SIG-M5 treated with dmso at 0.1 percent for 504 hours (cell line): ENCODE measurements around the gene BAX.
A peak's percentile ranks its signal among the peaks of the same experiment; 100 is the strongest.

Experiments
- DNase-seq: peaks from one replicate; lab custom pipeline; 2025; ENCODE audit not compliant: unreplicated experiment; lab: John Stamatoyannopoulos, UW

Gene BAX

GRCh38 chr19:48961673-48962028 lies 7.0 kb downstream of the BAX start:
- DNase-seq, result no peak

DNA sequence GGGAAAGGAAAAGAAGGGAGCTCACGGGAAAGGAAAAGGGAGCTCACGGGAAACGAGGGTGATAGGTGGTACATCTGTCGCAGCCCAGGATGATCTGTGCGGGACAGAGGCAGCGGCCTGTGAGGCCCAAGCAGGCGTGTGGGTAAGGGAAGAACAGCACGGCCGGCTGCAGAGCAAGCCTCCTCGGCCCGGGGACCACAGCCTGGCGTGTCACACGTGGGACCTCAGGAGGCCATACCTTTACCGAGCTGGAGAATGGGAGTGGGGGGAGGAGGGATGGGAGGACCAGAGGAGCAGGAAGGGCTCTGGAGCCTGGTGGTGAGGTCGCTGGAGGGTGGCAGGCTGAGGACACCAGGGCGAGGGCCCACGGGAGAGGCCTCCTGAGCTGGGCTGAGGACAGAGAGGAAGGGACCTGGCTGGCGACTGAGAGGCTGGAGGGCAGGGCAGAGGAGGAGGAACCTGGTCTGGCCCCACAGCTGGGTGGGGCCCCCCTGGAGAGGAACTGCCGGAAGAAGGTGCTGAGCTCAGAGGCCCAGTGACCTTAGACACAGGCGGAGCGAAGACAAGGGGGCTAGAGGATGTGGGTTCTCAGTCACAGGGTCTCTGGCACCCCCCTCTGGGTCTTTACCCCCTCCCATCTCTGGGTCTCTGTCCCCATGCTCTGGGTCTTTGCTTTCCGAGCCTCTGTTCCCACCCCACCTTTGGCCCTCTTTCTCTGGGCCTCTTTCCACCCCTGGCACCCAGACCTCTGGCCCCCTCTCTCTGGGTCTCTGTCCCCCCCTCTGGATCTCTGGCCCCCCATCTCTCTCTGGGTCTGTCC lies 7.6 kb downstream of the BAX start:
- peak; percentile 73 for DNase-seq

DNA sequence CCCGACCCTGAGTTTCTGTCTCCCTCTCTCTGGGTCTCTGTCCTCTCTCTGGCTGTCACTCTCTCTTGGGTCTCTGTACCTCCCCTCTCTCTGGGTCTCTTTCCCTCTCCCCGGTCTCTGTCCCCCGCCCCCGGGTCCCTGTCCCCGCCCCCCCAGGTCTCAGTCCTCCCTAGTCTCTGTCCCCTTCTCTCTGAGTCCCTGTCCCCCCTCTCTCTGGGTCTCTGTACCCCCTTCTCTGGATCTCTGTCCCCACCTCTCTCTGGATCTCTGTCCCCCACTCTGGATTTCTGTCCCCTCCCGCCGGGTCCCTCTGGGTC lies 8.1 kb downstream of the BAX start:
- DNase-seq, result no peak

DNA sequence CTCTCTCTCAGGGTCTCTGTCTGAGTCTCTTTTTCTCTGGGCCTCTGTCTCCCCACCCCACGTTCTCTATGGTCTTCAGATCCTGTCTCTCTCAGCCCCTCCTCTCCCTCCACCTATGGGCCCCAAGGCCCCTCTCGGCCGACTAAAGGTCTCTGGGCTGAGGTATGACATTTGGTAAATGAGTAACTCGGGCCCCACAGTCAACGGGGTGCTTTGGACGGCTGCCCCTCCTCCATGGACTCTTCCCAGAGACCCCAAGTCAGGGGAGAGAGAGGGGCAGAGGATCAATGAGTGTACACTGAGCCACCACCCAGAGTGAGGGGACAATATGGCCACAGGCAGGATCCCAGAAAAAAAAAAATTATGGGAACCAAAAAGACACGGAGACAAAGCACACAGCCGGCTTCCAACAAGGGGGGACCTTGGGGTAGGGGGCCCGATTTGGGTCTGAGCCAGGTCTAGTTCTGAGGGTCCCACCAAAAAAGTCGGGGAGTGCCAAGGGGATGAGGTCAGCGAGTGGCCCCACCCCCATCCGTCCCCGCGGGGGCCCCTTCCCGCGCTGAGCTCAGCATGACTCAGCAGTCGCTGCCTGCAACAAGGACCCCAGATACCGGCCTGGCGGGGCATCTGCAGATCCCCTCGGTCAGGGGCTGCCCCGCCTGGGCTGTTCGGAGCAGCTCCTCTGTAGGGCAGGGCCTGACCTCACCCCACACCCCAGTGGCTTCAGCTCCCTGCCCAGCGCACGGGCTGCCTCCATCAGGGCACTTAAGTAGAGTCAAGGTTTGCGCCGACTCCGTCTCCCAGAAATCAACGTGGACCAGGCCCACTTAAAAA lies 8.9 kb downstream of the BAX start:
- DNase-seq, result peak; percentile 30

DNA sequence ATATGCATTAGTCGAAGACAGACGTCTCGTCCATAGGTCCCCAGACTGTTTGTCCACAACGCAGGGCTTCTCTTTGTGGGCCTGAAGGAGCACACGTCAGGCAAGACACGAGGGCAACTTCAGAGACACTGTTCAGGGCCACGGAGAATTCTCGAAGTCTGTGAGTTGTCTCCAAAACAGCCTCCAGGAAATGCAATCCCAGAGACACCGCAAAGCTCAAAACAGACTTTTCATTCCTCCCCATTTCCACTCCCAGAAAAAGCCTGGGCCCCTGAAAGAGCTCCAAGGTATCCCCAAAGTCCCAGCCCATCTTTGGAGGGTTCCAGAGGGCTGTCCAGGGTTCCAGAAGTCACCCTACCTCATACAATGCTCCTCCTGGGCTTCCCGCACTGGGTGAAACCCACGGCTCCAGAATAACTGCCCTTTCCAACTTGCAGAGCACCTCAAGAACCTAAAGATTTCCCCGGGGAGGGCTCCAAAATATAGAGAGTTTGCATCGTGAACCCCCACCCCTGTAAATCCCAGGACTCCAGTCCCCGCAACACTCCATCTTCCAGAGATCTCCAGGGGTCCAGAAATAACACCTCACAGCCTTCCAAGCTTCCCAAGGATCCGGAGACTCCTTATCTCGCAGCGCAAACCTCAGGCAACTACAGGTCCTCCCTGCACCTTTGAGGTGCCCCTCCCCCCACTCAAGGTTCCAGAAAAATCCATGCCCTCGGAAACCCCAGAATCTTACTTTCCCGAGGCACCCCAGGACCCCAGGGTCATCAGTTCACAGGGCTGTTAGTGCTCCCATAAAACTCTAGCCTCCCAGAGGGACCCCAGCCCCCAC lies 9.7 kb downstream of the BAX start:
- DNase-seq, result no peak

GRCh38 chr19:48965040-48965805 lies 10.5 kb downstream of the BAX start, which contains the start of gene FTL:
Gene FTL (plus strand): TSS chr19:48965309. CDS start chr19:48965508, 199 bp downstream.
- DNase-seq, result peak; percentile 92

DNA sequence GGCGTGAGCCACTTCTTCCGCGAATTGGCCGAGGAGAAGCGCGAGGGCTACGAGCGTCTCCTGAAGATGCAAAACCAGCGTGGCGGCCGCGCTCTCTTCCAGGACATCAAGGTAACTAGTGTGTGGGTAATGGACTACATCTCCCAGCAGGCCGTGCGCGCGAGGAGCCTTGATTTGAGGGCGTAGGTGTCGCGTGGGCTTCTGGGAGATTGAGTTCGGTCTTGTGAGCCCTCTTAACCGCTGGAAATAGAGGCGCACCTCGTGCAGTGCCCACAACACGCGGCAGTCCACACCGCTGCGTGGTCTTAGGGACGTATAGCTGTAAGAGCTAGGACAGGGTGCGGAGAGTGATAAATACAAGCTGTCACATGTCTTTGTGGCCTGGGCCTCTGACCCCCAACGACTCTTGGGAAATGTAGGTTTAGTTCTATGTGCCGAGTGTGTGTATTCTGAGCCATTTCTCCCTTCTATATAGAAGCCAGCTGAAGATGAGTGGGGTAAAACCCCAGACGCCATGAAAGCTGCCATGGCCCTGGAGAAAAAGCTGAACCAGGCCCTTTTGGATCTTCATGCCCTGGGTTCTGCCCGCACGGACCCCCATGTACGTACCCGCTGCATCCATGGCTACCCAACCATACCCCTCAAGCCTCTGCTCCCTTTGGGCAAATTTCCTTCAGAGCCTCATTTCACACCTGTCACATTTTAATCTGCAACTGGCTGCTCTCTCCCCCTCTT lies 11.3 kb downstream of the BAX start:
- peak; percentile 69 for DNase-seq

DNA sequence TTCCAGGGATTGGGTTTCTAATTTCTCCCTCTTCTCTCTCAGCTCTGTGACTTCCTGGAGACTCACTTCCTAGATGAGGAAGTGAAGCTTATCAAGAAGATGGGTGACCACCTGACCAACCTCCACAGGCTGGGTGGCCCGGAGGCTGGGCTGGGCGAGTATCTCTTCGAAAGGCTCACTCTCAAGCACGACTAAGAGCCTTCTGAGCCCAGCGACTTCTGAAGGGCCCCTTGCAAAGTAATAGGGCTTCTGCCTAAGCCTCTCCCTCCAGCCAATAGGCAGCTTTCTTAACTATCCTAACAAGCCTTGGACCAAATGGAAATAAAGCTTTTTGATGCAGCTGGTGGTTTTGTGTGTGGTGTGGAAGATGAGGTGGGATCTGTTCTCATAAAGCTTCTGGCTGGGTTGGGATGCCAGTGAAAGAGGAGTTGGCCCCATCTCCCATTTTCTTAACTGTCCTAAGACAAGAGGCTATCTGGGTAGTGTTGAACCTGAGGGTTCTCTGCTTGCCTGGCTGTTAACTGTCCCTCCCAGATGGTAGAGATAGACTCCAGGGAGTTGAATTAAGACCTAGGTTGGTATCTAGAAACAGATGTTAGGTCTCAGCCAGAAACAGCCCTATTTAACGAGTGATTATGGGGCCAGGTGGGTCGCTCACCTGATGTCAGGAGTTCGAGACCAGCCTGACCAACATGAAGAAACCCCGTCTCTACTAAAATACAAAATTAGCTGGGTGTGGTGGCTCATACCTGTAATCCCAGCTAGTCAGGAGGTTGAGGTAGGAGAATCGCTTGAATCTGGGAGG lies 12.1 kb downstream of the BAX start:
- DNase-seq, result peak; percentile 44

- peak; percentile 88 for DNase-seq
Observed at GRCh38 chr19:48967346-48968178, 12.9 kb downstream of the BAX start.

GRCh38 chr19:48968179-48968661 lies 13.5 kb downstream of the BAX start:
- no peak for DNase-seq

- no peak for DNase-seq
Observed at GRCh38 chr19:48968813-48969218, 14.1 kb downstream of the BAX start.

DNA sequence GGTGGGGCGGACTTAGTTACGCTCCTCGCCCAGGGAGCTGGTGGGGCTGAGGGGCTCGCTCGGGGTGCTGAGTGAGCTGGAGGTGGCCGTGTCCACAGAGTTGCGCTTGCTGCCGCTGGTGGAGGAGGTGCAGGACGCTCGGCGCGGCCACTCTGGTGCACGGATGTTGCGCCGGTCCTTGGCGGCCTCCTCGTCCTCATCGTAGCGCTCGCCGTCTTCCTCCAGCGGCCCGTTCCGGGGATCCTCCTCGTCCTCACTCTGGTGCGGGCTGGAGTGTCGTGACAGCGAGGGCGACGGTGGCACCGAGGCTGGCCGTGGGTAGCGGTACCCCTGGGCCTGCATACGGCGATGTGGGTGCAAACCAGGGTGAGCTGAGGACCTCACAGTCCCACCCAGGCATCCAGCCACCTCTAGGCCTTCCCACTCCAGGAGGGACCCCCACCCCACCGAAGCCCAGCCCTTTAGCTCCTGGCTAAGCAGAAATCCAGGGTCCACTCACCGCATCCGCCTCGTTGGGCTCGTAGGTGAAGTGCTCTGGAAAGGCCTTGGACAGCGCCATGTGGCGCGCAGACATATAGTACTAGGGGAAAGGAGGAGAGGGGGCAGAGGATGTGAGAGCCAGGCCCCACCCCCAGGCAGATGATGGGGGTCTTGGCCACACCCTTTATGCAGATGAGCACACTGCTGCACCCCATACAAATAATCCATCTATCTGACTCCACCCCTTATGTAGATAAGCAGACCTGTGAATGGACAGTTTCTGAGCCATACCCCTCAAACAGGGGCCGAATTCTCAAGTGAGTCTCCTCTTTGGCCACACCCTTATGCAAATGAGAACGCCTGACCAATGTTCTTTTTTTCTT lies 14.8 kb downstream of the BAX start:
- DNase-seq, result peak; percentile 50

GRCh38 chr19:48970139-48970766 lies 15.6 kb downstream of the BAX start:
- no peak for DNase-seq

DNA sequence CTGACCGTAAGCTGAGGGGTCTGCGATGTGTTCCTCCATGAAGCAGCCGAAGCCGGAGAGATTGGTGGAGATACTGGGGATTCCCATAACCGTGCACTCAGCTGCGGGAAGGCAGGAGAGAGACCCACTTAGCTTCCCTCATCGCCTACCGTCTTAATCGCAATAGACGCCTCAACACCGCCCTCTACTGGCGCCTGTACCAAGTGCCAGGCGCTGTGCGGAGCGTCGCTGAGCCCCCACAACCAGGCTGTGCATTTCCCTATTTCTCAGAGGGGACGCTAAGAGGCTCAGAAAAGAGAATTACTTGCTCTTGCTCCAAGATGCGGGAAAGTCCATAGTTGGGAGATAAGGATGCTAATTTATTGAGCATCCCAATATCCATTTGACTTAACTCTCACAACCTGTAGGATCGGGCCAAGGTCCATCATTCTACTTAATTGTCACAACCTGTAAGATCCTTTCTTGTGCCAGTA lies 16.3 kb downstream of the BAX start:
- DNase-seq, result peak; percentile 78

DNA sequence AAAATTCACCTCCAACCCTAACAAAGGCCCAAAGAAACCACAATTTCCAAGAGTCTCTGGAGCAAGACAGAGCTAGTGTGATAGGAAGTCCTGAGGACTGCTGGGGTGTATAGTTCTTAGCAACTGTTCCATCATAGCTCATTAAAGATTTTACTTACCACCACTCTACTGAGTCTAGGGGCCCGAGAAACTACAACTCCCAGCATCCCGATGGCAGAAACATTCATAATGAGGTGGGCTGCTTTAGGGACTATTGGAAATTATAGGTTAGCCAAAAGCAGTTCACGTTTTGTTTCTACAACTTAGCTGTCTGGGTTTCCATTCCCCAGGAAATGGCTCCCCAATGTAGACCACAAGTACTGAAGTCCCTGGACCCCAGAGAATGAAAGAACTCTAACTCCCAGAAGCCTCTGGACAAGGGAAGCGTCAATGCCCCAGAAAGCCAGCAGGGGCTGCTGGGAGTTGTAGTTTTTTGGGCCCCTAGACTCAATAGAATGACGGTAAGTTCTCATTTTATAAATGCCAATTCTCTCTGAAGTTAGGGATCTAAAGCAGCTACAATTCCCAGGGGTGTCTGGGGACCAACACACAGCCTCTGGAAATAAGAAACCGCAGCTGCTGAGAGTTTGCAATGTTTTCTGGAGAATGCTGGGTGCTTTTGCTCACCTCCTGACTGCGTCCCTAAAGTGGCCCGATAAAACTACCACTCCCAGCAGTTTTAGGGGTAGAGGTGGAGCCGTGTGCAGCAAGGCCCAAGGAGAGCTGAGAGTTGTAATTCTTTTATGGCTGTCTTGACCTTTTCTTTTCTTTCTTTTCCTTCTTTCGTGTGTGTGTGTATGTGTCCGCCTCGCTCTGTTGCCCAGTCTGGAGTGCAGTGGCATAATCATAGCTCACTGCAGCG lies 21.5 kb downstream of the BAX start:
- DNase-seq, result peak; percentile 39

DNA sequence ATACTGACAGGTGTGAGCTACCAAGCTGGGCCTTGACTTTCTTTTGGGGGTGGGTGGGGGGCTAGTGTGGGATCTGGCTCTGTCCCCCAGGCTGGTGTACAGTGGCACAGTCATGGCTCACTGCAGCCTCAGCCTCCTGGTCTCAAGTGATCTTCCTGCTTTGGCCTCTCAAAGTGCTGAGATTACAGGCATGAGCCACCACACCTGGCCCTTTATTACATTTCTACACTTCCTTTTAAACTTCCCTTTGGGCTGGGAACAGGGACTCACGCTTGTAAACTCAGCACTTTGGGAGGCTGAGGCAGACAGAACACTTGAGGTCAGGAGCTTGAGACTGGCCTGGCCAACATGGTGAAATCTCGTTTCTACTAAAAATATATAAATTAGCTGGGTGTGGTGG lies 22.4 kb downstream of the BAX start:
- DNase-seq, result no peak
